Skin epidermis (tissue), 12 donors: ENCODE measurements around the gene SIT1.

ENCODE experiments used
- H3K27ac ChIP-seq, 21 experiments: fragments of 200-600 bp; sonication (generic) in 11 of 21; one replicate each; pipeline ENCODE4 v1.5.0; 2020; ENCODE audit warnings: mild to moderate bottlenecking in 3 of 21, inconsistent platforms in 2 of 21, moderate library complexity in 2 of 21
- H3K4me3 ChIP-seq, 7 experiments: fragments of 200-600 bp; sonication (generic) in 2 of 7; one replicate each; pipeline ENCODE4 v1.5.0; 2020; ENCODE audit warnings: inconsistent platforms in 2 of 7, mild to moderate bottlenecking in 2 of 7, moderate library complexity in 1 of 7

Gene SIT1

DNA sequence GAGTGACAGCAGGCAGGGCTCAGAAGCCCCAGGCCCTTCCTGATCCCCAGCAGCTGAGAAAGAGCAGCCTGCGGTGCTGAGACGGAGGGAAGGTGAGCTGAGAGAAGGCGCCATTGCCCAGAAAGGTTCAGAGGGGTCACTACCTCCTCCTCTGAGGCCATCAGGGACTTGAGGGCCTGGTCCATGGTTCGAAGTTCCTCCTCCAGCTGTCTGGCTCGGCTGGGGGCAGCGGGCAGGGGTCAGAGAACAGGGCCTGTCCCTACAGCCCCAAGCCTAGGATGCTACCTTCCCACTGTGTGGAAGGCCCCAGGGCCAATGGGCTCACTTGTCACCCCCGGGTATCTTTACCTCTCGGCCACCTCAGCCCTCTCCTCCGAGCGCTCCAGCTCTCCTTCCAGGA lies 34.2 kb upstream of the SIT1 start:
- H3K4me3 ChIP-seq: no peak overlapping the region
- no peak overlapping the region for H3K27ac ChIP-seq

DNA sequence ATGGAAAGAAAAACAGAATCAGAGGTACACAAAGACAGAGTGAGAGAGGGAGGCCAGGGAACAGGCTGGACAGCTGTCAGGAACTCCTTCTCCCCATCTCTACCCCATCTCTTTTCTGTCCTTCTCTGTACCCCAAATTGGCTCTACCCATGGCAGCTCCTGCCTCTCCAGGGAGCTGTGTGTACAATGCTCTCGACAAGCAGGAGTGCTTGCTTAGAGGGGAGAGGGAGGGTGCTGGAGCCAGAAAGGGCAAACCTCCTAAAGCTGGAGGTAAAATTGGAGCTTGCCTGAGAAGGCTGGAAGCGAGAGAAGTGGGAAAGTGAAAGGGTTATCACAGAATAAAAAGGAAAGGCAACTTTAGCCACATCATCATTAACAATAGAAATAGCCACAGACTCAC lies 32.6 kb upstream of the SIT1 start:
- Histone ChIP-seq H3K27ac (no peak overlapping the region), H3K4me3 (no peak overlapping the region)

DNA sequence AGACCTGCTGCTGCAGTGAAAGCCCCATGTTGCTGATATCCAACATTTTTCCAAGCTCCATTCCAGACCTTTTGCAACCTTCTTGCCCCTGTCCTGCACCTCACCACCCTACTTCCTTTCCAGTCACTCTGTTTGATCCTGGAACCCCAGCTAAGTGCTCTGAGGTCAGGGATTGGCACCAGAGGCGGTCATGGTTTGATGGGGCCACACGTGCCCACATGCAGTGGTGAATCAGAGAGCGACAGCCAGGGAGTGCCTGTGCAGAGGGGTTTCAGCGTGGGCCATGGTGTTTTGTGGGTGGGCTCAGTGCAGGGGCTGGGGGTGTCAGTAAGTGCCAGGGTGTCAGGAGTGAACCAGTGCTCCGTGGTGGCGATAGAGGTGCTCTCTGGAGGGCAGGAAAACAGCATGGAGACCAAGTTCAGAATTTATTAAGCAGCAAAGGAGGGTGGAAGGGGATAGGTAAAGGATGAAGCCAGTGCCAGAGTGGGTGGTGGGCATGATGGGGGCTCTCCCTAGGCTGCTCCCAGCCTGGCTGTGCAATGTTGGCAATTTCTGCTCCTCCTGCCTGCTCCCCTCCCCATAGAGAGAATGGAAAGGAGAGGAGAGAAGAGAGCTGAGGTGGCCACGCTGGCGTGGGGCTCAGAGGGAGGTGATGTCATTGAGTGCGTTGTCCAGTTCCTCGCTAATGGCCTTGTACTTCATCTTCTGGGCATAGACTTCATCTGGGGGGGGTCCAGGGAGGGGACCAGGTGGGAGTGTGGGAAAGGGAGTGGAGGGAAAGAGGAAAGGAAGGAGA lies 32.0 kb upstream of the SIT1 start:
- Histone ChIP-seq H3K4me3 (no peak overlapping the region), H3K27ac (no peak overlapping the region)

DNA sequence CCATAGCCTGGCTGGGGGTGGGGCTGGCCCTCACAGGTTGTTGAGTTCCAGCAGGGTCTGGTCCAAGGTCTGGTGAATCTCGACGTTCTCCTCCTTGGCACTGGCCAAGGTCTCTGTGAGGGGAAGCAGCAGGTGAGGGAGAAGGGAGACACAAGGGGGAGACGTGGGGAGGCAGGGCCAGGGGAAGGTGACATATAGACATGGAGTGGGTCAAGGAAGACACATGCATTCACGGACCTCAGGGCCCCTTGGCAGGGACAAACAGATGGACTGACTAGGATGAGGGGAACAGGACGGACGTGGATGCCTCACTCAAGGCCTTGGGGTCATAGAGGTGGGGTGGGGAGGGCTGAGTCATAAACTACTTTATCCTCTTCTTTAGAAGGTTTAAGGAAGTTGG lies 31.3 kb upstream of the SIT1 start:
- no peak overlapping the region for H3K27ac ChIP-seq
- no peak overlapping the region for H3K4me3 ChIP-seq

DNA sequence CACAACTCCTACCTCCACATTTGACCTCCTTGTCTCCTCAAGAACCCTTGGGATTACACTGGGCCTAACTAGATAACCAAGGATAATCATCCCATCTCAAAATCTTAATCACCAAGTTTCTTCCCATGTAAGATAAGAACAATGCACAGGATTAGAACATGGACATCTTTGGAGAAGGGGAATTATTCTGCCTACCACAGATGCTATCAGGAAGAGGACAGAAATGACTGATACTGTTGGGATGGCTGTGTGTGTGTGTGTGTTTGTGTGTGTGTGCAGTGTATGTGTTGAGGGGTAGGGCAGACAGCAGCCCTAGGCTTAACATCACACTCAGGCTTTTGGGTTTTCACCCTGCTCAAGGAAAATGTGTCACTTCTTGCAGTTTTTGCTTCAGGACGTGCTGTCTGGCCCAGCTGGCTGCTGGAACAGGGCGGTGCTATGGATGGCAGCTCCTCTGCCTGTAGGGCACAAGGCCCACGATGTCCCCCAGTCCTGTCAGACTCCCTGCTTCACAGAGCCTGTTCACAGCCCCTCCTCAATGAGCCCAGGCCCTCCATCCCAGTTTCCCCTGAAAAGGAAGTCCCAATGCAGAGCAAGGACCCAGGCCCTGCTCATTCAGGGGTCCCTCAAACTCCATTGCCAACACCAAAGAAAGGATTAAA lies 30.7 kb upstream of the SIT1 start:
- no peak overlapping the region for H3K4me3 ChIP-seq
- H3K27ac ChIP-seq: no peak overlapping the region

DNA sequence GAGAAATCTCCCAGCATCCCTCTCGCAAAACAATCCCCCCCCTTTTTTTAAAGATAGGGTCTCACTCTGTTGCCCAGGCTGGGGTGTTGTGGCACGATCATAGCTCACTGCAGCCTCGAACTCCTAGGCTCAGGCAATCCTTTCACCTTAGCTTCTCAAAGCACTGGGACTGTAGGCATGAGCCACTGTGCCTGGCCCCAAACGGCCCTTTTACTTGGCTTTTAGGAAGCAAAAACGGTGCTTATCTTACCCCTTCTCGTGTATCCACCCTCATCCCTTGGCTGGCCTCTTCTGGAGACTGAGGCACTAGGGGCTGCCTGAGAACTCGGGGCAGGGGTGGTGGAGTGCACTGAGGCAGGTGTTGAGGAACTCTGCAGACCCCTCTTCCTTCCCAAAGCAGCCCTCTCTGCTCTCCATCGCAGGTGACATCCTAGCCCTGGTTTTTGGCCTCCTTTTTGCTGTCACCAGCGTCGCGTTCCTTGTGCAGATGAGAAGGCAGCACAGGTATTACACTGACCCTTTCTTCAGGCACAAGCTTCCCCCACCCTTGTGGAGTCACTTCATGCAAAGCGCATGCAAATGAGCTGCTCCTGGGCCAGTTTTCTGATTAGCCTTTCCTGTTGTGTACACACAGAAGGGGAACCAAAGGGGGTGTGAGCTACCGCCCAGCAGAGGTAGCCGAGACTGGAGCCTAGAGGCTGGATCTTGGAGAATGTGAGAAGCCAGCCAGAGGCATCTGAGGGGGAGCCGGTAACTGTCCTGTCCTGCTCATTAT lies 29.8 kb upstream of the SIT1 start:
- H3K4me3 ChIP-seq: no peak overlapping the region
- no peak overlapping the region for H3K27ac ChIP-seq

DNA sequence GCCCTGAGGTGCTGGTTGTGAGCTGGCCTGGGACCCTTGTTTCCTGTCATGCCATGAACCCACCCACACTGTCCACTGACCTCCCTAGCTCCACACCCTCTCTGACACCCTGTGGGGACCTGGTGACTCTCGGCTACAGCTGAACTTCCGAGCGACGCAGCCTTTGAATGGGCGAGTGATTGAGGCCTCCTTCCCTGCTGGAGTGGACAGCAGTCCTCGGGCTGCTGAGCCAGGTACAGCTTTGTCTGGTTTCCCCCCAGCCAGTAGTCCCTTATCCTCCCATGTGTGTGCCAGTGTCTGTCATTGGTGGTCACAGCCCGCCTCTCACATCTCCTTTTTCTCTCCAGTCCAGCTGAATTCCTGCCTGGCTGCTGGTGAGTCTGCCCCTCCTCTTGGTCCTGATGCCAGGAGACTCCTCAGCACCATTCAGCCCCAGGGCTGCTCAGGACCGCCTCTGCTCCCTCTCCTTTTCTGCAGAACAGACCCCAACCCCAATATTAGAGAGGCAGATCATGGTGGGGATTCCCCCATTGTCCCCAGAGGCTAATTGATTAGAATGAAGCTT lies 29.1 kb upstream of the SIT1 start:
- Histone ChIP-seq H3K27ac (no peak overlapping the region), H3K4me3 (no peak overlapping the region)

DNA sequence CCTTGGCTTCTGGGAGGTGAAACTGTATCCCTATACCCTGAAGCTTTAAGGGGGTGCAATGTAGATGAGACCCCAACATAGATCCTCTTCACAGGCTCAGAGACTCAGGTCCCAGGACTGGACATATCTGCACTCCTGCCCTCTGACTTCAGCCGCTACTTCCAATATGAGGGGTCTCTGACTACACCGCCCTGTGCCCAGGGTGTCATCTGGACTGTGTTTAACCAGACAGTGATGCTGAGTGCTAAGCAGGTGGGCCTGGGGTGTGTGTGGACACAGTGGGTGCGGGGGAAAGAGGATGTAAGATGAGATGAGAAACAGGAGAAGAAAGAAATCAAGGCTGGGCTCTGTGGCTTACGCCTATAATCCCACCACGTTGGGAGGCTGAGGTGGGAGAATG lies 28.4 kb upstream of the SIT1 start:
- Histone ChIP-seq H3K27ac (no peak overlapping the region), H3K4me3 (no peak overlapping the region)

DNA sequence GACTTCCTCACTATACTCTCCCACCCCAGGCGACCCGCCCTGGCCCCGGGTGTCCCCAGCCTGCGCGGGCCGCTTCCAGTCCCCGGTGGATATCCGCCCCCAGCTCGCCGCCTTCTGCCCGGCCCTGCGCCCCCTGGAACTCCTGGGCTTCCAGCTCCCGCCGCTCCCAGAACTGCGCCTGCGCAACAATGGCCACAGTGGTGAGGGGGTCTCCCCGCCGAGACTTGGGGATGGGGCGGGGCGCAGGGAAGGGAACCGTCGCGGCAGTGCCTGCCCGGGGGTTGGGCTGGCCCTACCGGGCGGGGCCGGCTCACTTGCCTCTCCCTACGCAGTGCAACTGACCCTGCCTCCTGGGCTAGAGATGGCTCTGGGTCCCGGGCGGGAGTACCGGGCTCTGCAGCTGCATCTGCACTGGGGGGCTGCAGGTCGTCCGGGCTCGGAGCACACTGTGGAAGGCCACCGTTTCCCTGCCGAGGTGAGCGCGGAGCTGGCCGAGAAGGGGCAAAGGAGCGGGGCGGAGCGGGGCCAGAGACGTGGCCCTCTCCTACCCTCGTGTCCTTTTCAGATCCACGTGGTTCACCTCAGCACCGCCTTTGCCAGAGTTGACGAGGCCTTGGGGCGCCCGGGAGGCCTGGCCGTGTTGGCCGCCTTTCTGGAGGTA lies 25.1 kb upstream of the SIT1 start:
- H3K27ac ChIP-seq: peak overlapping the region in 3 of 21 experiments; percentile 7 to 39 (median 29)
- H3K4me3 ChIP-seq: peak overlapping the region; percentile 23 to 47 (median 31)

DNA sequence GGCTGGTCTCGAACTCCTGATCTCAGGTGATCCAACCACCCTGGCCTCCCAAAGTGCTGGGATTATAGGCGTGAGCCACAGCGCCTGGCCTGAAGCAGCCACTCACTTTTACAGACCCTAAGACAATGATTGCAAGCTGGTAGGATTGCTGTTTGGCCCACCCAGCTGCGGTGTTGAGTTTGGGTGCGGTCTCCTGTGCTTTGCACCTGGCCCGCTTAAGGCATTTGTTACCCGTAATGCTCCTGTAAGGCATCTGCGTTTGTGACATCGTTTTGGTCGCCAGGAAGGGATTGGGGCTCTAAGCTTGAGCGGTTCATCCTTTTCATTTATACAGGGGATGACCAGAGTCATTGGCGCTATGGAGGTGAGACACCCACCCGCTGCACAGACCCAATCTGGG lies 24.5 kb upstream of the SIT1 start:
- H3K4me3 ChIP-seq: peak overlapping the region; percentile 23 to 47 (median 31)

DNA sequence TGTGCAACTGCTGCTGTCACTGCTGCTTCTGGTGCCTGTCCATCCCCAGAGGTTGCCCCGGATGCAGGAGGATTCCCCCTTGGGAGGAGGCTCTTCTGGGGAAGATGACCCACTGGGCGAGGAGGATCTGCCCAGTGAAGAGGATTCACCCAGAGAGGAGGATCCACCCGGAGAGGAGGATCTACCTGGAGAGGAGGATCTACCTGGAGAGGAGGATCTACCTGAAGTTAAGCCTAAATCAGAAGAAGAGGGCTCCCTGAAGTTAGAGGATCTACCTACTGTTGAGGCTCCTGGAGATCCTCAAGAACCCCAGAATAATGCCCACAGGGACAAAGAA lies 23.3 kb upstream of the SIT1 start:
- Histone ChIP-seq H3K4me3 (no peak overlapping the region), H3K27ac (no peak overlapping the region)

More for the DNA sequence above, 24.5 kb upstream of the SIT1 start:
- peak overlapping the region in 2 of 21 experiments; percentile 29 to 39 for H3K27ac ChIP-seq

DNA sequence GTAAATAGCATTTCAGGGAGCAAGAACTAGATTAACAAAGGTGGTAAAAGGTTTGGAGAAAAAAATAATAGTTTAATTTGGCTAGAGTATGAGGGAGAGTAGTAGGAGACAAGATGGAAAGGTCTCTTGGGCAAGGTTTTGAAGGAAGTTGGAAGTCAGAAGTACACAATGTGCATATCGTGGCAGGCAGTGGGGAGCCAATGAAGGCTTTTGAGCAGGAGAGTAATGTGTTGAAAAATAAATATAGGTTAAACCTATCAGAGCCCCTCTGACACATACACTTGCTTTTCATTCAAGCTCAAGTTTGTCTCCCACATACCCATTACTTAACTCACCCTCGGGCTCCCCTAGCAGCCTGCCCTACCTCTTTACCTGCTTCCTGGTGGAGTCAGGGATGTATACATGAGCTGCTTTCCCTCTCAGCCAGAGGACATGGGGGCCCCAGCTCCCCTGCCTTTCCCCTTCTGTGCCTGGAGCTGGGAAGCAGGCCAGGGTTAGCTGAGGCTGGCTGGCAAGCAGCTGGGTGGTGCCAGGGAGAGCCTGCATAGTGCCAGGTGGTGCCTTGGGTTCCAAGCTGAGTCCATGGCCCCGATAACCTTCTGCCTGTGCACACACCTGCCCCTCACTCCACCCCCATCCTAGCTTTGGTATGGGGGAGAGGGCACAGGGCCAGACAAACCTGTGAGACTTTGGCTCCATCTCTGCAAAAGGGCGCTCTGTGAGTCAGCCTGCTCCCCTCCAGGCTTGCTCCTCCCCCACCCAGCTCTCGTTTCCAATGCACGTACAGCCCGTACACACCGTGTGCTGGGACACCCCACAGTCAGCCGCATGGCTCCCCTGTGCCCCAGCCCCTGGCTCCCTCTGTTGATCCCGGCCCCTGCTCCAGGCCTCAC lies 22.6 kb upstream of the SIT1 start, which contains the start of gene CA9:
Gene CA9 (plus strand): TSS at position 797 of the 893 bp plus-strand sequence. CDS start 32 bp downstream, at position 829.
- Histone ChIP-seq H3K27ac (no peak within 1 kb of the TSS), H3K4me3 (no peak within 1 kb of the TSS)

DNA sequence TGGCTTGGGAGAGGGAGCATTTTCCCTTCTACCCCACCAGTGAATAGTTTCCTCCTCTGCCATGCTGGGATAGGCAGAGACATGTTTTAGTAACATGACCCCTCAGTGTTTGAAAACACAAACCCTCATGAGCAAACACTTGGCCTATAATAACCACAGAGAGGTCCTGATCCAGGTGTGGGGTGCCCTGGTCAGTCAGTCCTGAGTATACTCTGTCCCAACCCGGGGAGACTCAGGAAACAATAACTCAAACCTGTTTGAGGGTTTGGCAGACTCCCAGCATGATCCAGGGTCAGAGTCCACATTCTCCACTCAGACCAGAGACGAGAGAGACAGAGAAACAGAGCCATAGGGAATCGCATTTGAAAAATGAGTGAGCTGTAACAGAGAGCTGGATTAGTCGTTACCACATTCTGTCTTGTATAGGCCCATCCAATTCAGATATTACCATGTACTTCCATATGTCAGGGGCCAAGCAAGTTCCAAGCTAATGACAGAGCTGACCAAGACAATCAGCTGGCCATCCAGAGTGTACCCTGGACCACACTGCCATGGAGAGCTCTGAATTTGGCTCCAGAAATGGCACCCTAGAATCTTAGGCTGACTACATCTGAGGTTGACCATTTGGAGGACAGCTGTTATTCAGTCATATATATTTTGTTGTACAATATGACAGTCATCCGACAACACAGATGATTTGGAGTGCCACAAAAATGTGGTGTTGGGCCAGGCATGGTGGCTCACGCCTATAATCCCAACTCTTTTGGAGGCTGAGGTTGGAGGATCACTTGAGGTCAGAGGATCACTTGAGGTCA lies 18.8 kb upstream of the SIT1 start:
- Histone ChIP-seq H3K27ac (no peak overlapping the region), H3K4me3 (no peak overlapping the region)

DNA sequence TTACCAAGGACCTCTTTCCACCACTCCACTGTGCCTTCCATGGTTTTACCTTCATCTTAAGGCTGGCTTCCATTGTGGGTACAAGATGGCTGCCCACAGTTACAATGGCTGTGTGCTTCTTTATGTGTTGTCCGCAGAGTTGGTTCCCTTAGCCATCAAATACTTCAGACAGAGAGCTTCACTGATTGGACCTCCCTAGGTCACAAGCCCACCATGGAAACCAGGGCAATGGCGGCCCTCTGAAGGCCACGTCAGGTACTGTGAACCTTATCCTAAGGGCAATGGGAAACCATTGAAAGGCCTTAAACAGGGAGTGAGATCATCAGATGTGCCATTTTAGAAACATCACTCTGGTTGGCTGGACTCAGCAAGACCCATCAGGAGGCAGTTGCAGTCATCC lies 17.2 kb upstream of the SIT1 start:
- Histone ChIP-seq H3K4me3 (no peak overlapping the region), H3K27ac (no peak overlapping the region)

DNA sequence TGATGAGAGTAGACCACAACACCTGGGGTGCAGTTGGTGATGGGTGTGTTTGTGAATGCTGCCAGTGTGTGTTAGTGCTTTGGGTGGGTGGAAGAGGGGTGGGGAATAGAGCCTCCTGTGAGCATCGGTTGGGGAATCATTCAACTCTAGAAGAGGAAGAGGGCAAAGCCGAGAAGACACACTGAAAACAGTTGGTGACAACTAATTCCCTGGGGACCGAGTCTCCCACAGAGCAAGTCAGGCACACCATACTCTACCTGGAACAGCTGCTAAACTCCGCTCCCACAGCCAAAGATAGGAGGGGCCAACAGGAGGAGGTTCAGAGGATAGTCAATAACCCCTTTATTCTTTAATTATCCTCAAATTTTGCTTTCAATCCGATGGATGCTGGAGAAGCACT lies 15.8 kb upstream of the SIT1 start:
- Histone ChIP-seq H3K4me3 (no peak overlapping the region), H3K27ac (no peak overlapping the region)

DNA sequence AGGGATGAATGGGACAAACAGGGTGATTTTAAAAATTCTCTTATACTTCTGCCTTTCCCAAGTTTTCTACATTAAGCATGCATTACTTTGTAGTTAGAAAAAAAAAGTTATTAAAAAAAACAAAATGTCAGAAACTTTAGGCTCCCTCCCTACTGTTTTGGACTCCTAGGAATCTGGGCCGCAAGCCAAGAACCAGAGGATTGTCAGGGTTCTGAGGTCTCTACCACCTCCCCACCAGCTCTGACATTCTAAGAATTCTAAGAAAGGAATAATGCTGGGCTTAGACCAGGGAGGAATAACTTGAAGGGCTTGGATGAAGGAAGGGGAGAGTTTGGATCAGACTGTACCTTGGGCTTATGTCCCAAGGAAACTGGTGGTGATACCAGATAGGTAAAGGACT lies 15.3 kb upstream of the SIT1 start:
- H3K4me3 ChIP-seq: no peak overlapping the region
- no peak overlapping the region for H3K27ac ChIP-seq

DNA sequence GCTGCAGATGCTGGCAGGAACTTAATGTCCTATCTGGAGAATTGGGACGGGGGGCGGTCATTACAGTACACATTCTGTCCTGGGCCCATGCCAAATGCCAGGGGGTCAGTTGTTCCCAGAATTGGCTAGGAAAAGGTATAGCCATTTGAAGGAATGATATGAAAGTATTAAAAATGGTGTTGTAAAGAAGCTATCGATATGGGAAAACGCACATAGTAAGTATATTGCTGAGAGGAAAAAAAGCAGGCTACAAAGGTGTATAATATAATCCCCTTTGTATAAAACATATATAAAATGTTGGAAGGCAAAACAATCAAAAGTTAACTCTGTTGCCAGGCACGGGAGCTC lies 14.7 kb upstream of the SIT1 start:
- peak overlapping the region in 16 of 21 experiments; percentile 18 to 79 (median 52) for H3K27ac ChIP-seq
- peak overlapping the region; percentile 31 to 57 (median 52) for H3K4me3 ChIP-seq
